Measurements from ENCODE around the gene CNKSR3.
A peak's percentile ranks its signal among the peaks of the same experiment; 100 is the strongest.
"Not testable (repeated sequence)": the region's sequence is repeated elsewhere in the genome, so short reads cannot be mapped to it uniquely, and the experiment has no call there.

CNKSR3 gene

GRCh38 chr6:154526996-154527395 is 16.5 kb upstream of the CNKSR3 start:
- no peak for DNase-seq

GRCh38 chr6:154522576-154522975 is 12.1 kb upstream of the CNKSR3 start:
- DNase-seq: no peak

DNA sequence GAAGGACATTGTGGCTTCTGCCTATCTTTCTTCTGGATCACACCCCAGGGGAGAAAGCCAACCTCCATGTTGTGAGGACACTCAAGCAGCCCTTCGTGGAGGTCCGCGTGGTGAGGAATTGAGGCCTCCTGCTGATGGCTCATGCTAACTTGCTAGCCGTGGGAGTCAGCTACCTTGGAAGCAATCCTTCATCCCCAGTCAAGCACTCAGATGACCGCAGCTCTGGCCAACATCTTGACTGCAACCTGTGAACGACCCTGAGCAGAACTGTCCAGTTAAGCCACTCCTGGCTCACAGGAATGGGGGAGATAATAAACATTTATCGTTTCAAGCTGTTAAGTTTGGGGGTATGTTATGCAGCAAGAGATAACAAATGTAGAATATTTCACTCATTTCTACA is 10.9 kb upstream of the CNKSR3 start:
- DNase-seq: no peak

DNA sequence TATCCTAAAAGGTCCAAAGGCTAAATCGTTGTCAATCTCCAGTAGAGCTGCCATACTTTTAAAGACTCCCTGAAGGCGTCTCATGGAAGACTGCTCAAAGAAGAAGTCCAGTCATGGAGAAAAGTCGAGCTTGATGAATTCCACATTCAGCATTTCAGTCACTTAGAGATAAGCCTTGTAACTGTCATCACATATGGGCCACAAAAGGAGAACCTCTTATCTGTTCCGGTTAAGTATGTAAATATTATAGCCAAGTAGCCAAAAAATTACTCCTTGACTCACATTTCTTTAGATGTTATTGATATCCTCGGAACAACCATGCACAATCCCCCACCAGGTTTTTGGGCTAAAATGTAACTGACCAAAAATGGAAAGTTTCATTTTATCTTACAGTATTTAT is 9.8 kb upstream of the CNKSR3 start:
- DNase-seq: no peak

GRCh38 chr6:154518396-154518795 is 7.9 kb upstream of the CNKSR3 start:
- no peak for DNase-seq

GRCh38 chr6:154516276-154516675 is 5.8 kb upstream of the CNKSR3 start:
- DNase-seq: no peak

GRCh38 chr6:154515826-154516225 is 5.3 kb upstream of the CNKSR3 start:
- DNase-seq: no peak

DNA sequence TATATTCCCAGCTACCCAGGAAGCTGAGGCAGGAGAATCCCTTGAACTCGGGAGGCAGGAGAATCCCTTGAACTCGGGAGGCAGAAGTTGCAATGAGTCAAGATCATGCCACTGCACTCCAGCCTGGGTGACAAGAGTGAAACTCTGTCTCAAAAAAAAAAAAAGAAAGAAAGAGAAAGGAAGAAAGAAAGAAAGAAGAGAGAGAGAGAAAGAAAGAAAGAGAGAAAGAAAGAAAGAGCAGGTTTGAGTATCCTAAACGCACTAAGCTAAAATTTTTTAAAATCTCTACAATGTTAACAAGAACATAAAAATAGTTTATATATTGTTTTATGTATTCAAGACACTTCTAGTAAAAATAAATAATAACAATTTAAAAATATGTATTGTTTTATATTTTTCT is 4.6 kb upstream of the CNKSR3 start:
- DNase-seq: not testable (repeated sequence)

DNA sequence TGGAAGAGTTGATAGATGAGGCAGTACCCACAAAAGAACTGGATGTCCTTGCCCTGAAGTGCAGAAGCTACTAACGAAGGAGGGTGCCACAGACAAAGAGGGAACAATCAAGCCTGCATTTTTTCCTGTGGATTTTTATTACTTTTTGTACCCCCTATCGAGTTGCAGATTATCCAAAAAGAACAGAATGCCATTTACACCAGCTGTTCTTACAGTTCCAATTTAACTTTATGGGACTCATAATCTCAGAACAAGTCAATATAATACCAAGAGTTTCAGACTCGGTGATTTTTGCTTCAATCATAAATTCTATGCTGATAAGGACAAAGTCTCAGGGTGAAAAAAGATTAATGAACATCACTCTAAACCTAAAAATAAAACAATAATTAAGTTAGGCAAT is 4.0 kb upstream of the CNKSR3 start:
- no peak for DNase-seq

- no peak for DNase-seq
These were observed 3.3 kb upstream of the CNKSR3 start for GRCh38 chr6:154513601-154514320.

GRCh38 chr6:154512201-154512600 is 1.7 kb upstream of the CNKSR3 start:
- DNase-seq: no peak

- DNase-seq: no peak
These were observed 1.3 kb upstream of the CNKSR3 start for GRCh38 chr6:154511791-154512190.

DNA sequence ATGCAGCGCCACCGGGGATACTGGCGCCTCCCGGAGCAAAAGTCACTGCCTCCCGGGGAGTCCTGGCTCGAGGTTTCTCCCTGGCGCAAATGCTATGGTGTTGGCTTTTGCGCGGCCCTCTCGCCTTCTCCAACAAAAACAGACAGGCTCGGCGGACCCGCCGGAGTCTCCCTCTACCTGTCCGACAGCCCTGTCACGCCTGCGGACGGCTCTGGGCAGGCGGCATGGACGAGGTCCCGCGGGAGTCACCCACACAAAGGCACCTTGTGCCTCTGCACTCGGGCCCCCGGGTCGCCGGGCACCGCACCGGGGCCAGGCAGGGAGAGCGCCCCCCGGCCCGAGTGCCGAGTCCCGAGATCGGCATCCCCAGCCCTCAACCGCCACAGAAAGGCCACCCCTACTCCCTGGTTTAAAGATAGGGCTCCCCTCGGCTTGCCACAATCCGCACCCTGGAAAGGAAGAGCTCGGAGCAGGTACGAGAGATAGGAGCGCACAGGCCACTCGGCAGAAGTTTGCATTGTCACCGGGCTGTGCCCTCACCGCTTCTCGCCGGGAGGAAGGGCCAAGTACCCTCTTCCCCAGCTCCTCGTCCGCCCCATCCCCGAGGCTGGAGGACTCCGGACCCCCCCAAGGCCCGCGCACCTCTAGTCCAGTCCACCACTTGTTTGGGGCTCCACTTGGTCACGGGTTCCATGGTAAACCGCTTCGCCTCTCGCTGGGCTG is 903 bp downstream of the CNKSR3 start:
- DNase-seq: peak; percentile 17 to 29

- DNase-seq: no peak
These were observed 1.7 kb downstream of the CNKSR3 start for GRCh38 chr6:154508573-154509375.

- DNase-seq: no peak
These were observed 3.2 kb downstream of the CNKSR3 start for GRCh38 chr6:154506991-154507898.

- no peak for DNase-seq
These were observed 3.9 kb downstream of the CNKSR3 start for GRCh38 chr6:154506582-154506981.

GRCh38 chr6:154506108-154506507 is 4.4 kb downstream of the CNKSR3 start:
- DNase-seq: no peak

DNA sequence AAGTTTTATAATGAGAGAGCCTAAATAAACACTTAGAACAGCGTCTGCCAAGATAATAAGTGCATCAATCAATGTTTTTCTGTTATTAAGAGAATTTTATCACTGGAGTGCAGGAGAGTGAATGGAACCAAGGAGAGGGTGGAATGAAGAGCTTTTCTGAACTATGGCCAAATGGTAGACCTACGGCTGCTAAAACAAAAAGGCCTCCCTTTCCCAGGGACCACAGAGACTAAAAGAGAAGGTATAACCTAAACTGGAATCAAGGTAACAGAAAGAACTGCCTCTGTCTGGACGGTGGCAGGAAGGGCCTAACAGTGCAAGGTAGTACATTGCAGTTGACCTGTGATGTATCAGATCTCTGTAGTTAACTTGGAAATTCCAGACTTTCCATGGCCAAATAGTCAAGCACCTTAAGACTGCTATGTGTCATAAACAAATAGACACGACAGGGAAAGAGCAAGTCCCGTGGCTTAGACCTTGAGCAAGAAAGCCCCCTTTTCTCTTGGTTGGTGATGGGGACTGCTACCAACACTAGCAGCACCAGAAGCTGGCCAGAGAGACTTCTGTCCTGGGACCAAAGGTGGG is 5.5 kb downstream of the CNKSR3 start:
- no peak for DNase-seq

DNA sequence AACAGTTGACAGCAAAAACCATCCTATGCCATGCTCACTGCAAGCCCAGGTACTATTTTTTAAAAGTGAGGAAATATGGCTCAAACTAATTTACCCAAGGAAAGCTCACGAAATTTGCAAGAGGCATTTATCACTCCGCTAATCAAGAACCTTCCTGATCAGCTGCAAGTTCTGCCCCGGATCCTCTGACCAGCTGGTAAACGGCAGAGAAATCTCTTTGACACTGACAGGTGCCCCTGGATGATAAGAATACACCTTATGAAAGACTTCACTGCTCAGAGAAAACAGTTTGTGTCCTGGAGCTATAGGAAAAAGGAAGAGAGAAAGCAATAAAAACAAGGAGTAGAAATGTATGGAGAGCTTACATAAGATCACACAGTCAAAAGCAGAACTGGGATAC is 6.4 kb downstream of the CNKSR3 start:
- DNase-seq: no peak

DNA sequence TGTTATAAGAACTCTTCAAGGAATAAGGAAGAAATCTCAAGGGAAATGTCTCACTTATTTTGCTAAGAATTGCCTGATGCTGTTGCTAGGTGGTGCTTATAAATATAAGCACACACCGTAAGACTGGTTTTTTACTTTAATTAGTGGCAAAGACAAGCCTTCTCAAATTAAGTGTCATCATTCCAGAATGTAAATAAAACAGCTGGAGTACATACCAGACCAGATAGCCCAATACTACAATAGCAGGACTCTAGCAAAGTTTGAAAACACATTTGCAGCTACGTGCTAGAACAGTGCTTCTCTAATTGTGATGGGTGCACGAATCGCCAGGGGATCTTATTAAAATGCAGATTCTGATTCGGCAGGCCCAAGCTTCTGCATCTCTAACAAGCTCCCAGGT is 6.8 kb downstream of the CNKSR3 start:
- no peak for DNase-seq

GRCh38 chr6:154502553-154502952 is 7.9 kb downstream of the CNKSR3 start:
- no peak for DNase-seq

- DNase-seq: no peak
These were observed 9.0 kb downstream of the CNKSR3 start for GRCh38 chr6:154501578-154501868.

Measured in activated CD4-positive, alpha-beta T cell treated with anti-CD3 and anti-CD28 coated beads, Interleukin-2, amount 50 U/mL, for 48 hours (primary cell).